Endothelial cell of umbilical vein (primary cell): Measurements from ENCODE around the gene HEATR1.

Source experiments
- CTCF ChIP-seq, 2 donors: IDR thresholded peaks; 1 replicate in 1 of 2; 2 replicates in 1 of 2; pipeline ENCODE4 v1.5.1; 2011; ENCODE audit warnings: low read length in 2 of 2, mild to moderate bottlenecking in 2 of 2, moderate library complexity in 2 of 2, control low read depth in 1 of 2, inconsistent platforms in 1 of 2, low read depth in 1 of 2; ENCODE audit not compliant: insufficient read depth in 1 of 2; ENCODE audit errors: extremely low read depth in 1 of 2
- EZH2 ChIP-seq: IDR thresholded peaks from 2 replicates; pipeline ENCODE4 v1.6.1; 2012; ENCODE audit warnings: borderline replicate concordance, low read depth, mild to moderate bottlenecking, moderate library complexity, low read length, inconsistent platforms; ENCODE audit not compliant: severe bottlenecking
- FOS ChIP-seq: IDR thresholded peaks from 2 replicates; pipeline ENCODE4 v1.6.1; 2011; ENCODE audit warnings: mild to moderate bottlenecking, low read length, moderate library complexity, borderline replicate concordance; ENCODE audit not compliant: insufficient read depth
- GATA2 ChIP-seq: IDR thresholded peaks from 2 replicates; pipeline ENCODE4 v1.7.0; 2011; ENCODE audit warnings: low read depth, mild to moderate bottlenecking, moderate library complexity, mixed read lengths, low read length; ENCODE audit not compliant: insufficient read length, insufficient read depth
- JUN ChIP-seq: IDR thresholded peaks from 2 replicates; pipeline ENCODE4 v1.6.1; 2011; ENCODE audit warnings: borderline replicate concordance, low read depth; ENCODE audit not compliant: insufficient read length, insufficient read depth
- MAX ChIP-seq: IDR thresholded peaks from 2 replicates; pipeline ENCODE4 v1.6.1; 2011; ENCODE audit not compliant: insufficient read depth, insufficient read length
- MYC ChIP-seq: IDR thresholded peaks from one replicate; pipeline ENCODE4 v1.6.1; 2011; ENCODE audit warnings: mild to moderate bottlenecking, low read depth, low read length
- POLR2A ChIP-seq: IDR thresholded peaks from 2 replicates; pipeline ENCODE4 v1.6.1; 2012; ENCODE audit warnings: low read depth, mild to moderate bottlenecking, control low read depth, low read length
- POLR2AphosphoS5 ChIP-seq: IDR thresholded peaks from 2 replicates; pipeline ENCODE4 v1.6.1; 2012; ENCODE audit warnings: low read depth, mild to moderate bottlenecking, control low read depth, low read length, moderate library complexity; ENCODE audit not compliant: insufficient read depth

GRCh38 chr1:236509203-236509602 is 95.1 kb downstream of the HEATR1 start:
- TF ChIP-seq CTCF (IDR thresholded peaks at IDR 0.05; ENCODE audit: extremely low read depth in 1 of 2, insufficient read depth in 1 of 2, low read depth in 1 of 2, low read length in 2 of 2) (no peak), POLR2A (no peak), POLR2AphosphoS5 (no peak), JUN (no peak), FOS (no peak), GATA2 (no peak), EZH2 (no peak), MAX (no peak), MYC (no peak)
